Measurements from ENCODE around the gene XPO4. TPM values are rescaled to one million over a fixed set of nuclear protein-coding genes. Genes with fewer than 3 reads are reported as not detected.

Gene XPO4
- total and polyA plus RNA-seq, 2 donors (not counting 1 experiment from before 2014, with no cell fraction given) = 10.5 to 17.2 TPM

DNA sequence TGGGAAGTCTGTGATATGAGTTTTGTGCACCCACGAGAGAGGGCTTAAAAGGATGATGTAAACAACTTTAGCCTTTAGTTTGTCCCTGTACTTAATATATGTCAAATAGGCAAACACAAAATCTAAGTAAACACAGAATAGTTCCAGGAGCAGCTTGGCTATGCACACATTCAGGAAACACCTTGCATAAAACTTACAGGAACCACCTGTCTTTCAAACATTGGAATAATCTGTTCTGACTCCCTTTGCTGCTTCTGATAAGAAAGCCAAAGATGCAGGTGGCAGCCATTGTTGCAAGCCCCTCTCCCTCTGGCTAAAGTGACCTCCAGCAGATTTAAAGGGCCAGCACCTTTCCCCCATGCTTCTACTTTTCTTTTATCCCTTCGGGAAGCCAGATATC, 133.5 kb downstream of the XPO4 start:
- TF ChIP-seq EZH2 (IDR thresholded peaks at IDR 0.05; ENCODE audit: low read length, missing control alignments) = no peak
- peaks cover 6% of the 10 kb centered on the region for H3K79me2 ChIP-seq (ENCODE audit: control insufficient read depth, insufficient read depth, low read length)
- H3K9me3 ChIP-seq (ENCODE audit: control insufficient read depth, insufficient read depth, low read depth, low read length) = no peaks in the 10 kb centered on the region
- H3K4me1 ChIP-seq (ENCODE audit: control insufficient read depth, extremely low read depth, insufficient read depth, low read length) = no peaks in the 10 kb centered on the region
- H3K9ac ChIP-seq (ENCODE audit: insufficient read depth, low read length) = no peak overlapping the region
- no peak overlapping the region for H3K4me2 ChIP-seq (ENCODE audit: extremely low read depth, insufficient read depth, low read length)
- H3K27me3 ChIP-seq (ENCODE audit: control insufficient read depth, insufficient read depth, low read length) = no peaks in the 10 kb centered on the region
- H3K27ac ChIP-seq (ENCODE audit: insufficient read depth, low read length) = no peak overlapping the region
- no peak for DNase-seq (ENCODE audit: low read depth in 2 of 2)
- no peak overlapping the region for H2AFZ ChIP-seq (ENCODE audit: low read length)
- H3K36me3 ChIP-seq (ENCODE audit: control insufficient read depth, insufficient read depth, low read length) = no peaks in the 10 kb centered on the region
- no peaks in the 10 kb centered on the region for H4K20me1 ChIP-seq (ENCODE audit: control insufficient read depth, extremely low read depth, insufficient read depth, low read length)
- H3K4me3 ChIP-seq (replicated peaks in 1 of 4; ENCODE audit: control extremely low read depth in 1 of 4, insufficient read depth in 1 of 4, low read depth in 3 of 4, low read length in 4 of 4) = no peak overlapping the region

- Histone ChIP-seq H3K4me1 (ENCODE audit: control insufficient read depth, extremely low read depth, insufficient read depth, low read length) (no peaks in the 10 kb centered on the region), H3K9ac (ENCODE audit: insufficient read depth, low read length) (no peak overlapping the region), H3K36me3 (ENCODE audit: control insufficient read depth, insufficient read depth, low read length) (no peaks in the 10 kb centered on the region), H3K4me3 (replicated peaks in 1 of 4; ENCODE audit: control extremely low read depth in 1 of 4, insufficient read depth in 1 of 4, low read depth in 3 of 4, low read length in 4 of 4) (no peak overlapping the region), H3K4me2 (ENCODE audit: extremely low read depth, insufficient read depth, low read length) (no peak overlapping the region), H3K27ac (ENCODE audit: insufficient read depth, low read length) (no peak overlapping the region), H3K9me3 (ENCODE audit: control insufficient read depth, insufficient read depth, low read depth, low read length) (no peaks in the 10 kb centered on the region), H4K20me1 (ENCODE audit: control insufficient read depth, extremely low read depth, insufficient read depth, low read length) (no peaks in the 10 kb centered on the region), H2AFZ (ENCODE audit: low read length) (no peak overlapping the region), H3K27me3 (ENCODE audit: control insufficient read depth, insufficient read depth, low read length) (no peaks in the 10 kb centered on the region), H3K79me2 (ENCODE audit: control insufficient read depth, insufficient read depth, low read length) (peaks cover 2% of the 10 kb centered on the region)
- no peak for DNase-seq (ENCODE audit: low read depth in 2 of 2)
- no peak for TF ChIP-seq EZH2 (IDR thresholded peaks at IDR 0.05; ENCODE audit: low read length, missing control alignments)
- TF ChIP-seq, protein P1, sequence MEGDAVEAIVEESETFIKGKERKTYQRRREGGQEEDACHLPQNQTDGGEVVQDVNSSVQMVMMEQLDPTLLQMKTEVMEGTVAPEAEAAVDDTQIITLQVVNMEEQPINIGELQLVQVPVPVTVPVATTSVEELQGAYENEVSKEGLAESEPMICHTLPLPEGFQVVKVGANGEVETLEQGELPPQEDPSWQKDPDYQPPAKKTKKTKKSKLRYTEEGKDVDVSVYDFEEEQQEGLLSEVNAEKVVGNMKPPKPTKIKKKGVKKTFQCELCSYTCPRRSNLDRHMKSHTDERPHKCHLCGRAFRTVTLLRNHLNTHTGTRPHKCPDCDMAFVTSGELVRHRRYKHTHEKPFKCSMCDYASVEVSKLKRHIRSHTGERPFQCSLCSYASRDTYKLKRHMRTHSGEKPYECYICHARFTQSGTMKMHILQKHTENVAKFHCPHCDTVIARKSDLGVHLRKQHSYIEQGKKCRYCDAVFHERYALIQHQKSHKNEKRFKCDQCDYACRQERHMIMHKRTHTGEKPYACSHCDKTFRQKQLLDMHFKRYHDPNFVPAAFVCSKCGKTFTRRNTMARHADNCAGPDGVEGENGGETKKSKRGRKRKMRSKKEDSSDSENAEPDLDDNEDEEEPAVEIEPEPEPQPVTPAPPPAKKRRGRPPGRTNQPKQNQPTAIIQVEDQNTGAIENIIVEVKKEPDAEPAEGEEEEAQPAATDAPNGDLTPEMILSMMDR (conservative IDR thresholded peaks at IDR 0.05 in 1 of 2, IDR thresholded peaks at IDR 0.05 in 1 of 2; ENCODE audit: low read depth in 1 of 2, low read length in 2 of 2) = no peak
These were observed 135.1 kb downstream of the XPO4 start for GRCh38 chr13:20767309-20767943.

GRCh38 chr13:20760872-20761271, 141.7 kb downstream of the XPO4 start:
- Histone ChIP-seq H3K27ac (ENCODE audit: insufficient read depth, low read length) (no peak overlapping the region), H3K4me3 (replicated peaks in 1 of 4; ENCODE audit: control extremely low read depth in 1 of 4, insufficient read depth in 1 of 4, low read depth in 3 of 4, low read length in 4 of 4) (no peak overlapping the region), H3K27me3 (ENCODE audit: control insufficient read depth, insufficient read depth, low read length) (no peaks in the 10 kb centered on the region), H3K9me3 (ENCODE audit: control insufficient read depth, insufficient read depth, low read depth, low read length) (no peaks in the 10 kb centered on the region), H4K20me1 (ENCODE audit: control insufficient read depth, extremely low read depth, insufficient read depth, low read length) (no peaks in the 10 kb centered on the region), H3K4me1 (ENCODE audit: control insufficient read depth, extremely low read depth, insufficient read depth, low read length) (no peaks in the 10 kb centered on the region), H3K4me2 (ENCODE audit: extremely low read depth, insufficient read depth, low read length) (no peak overlapping the region), H3K9ac (ENCODE audit: insufficient read depth, low read length) (no peak overlapping the region), H3K36me3 (ENCODE audit: control insufficient read depth, insufficient read depth, low read length) (no peaks in the 10 kb centered on the region), H3K79me2 (ENCODE audit: control insufficient read depth, insufficient read depth, low read length) (no peaks in the 10 kb centered on the region), H2AFZ (ENCODE audit: low read length) (no peak overlapping the region)
- TF ChIP-seq EZH2 (IDR thresholded peaks at IDR 0.05; ENCODE audit: low read length, missing control alignments) = no peak
- TF ChIP-seq, protein P1 (conservative IDR thresholded peaks at IDR 0.05 in 1 of 2, IDR thresholded peaks at IDR 0.05 in 1 of 2; ENCODE audit: low read depth in 1 of 2, low read length in 2 of 2) = no peak
- no peak for DNase-seq (ENCODE audit: low read depth in 2 of 2)
